ENCODE results near the gene RIMKLA. TPM values are rescaled to one million over a fixed set of nuclear protein-coding genes. Genes with fewer than 3 reads are reported as not detected.

Gene RIMKLA
- total RNA-seq, 4 donors from 2014 or later = 0.67 to 2.6 (median 2.2) TPM

DNA sequence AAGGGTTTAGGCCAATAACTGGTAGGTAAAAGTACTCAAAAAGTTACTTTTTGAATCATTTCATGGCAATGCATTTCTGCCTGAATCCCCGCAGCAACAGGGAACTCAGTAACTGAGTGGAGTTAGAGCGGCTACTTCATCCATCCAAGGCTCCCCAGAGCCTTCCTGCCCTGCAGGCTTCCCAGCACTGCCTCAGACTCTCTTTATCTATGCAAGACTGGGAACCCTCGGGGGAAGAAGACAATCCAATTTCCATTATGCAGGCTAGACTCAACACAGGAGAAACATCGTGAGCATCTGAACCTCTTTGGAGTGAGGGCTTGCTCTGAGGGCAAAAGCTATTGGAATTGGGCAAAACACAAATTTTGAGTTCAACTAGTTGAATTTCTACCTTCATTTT lies 52.1 kb downstream of the RIMKLA start:
- intact Hi-C loops (cut with DNase I) = no loop called here
- H3K9me3 ChIP-seq = no peaks in the 10 kb centered on the region
- no peak overlapping the region for H3K4me3 ChIP-seq (replicated peaks in 1 of 3)
- H3K27me3 ChIP-seq = no peaks in the 10 kb centered on the region
- H3K36me3 ChIP-seq = no peaks in the 10 kb centered on the region
- 86 to 87% methylated on average over 4 of the region's 4 CpGs for WGBS, 2 donors
- H3K4me1 ChIP-seq = no peaks in the 10 kb centered on the region
- no peak overlapping the region for H3K27ac ChIP-seq
- TF ChIP-seq POLR2A (IDR thresholded peaks at IDR 0.05) = no peak
- no peak for DNase-seq

GRCh38 chr1:42433369-42433768 lies 52.8 kb downstream of the RIMKLA start:
- Histone ChIP-seq H3K36me3 (no peaks in the 10 kb centered on the region), H3K27me3 (no peaks in the 10 kb centered on the region), H3K9me3 (no peaks in the 10 kb centered on the region), H3K4me3 (replicated peaks in 1 of 3) (no peak overlapping the region), H3K27ac (no peak overlapping the region), H3K4me1 (no peaks in the 10 kb centered on the region)
- DNase-seq = no peak
- intact Hi-C loops (cut with DNase I) = no loop called here
- WGBS, 2 donors = 82 to 86% methylated on average over 6 of the region's 6 CpGs
- TF ChIP-seq, protein P1, sequence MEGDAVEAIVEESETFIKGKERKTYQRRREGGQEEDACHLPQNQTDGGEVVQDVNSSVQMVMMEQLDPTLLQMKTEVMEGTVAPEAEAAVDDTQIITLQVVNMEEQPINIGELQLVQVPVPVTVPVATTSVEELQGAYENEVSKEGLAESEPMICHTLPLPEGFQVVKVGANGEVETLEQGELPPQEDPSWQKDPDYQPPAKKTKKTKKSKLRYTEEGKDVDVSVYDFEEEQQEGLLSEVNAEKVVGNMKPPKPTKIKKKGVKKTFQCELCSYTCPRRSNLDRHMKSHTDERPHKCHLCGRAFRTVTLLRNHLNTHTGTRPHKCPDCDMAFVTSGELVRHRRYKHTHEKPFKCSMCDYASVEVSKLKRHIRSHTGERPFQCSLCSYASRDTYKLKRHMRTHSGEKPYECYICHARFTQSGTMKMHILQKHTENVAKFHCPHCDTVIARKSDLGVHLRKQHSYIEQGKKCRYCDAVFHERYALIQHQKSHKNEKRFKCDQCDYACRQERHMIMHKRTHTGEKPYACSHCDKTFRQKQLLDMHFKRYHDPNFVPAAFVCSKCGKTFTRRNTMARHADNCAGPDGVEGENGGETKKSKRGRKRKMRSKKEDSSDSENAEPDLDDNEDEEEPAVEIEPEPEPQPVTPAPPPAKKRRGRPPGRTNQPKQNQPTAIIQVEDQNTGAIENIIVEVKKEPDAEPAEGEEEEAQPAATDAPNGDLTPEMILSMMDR (IDR thresholded peaks at IDR 0.05) = no peak
- TF ChIP-seq POLR2A (IDR thresholded peaks at IDR 0.05) = no peak

DNA sequence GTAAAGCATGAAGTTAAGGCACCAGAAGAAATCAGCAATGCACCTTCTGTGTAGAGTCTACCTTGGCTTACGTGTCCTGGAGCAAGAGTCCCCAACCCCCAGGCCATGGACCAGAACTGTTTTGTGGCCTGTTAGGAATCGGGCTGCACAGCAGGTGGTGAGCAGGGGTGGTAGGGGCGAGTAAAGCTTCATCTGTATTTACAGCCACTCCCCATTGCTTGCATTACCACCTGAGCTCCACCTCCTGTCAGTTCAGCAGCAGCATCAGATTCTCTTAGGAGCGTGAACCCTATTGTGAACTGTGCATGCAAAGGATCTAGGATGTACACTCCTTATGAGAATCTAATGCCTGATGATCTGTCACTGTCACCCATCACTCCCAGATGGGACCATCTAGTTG lies 53.7 kb downstream of the RIMKLA start:
- no peaks in the 10 kb centered on the region for H3K27me3 ChIP-seq
- H3K4me3 ChIP-seq (replicated peaks in 1 of 3) = no peak overlapping the region
- no peak for TF ChIP-seq POLR2A (IDR thresholded peaks at IDR 0.05)
- TF ChIP-seq, protein P1 (IDR thresholded peaks at IDR 0.05) = no peak
- 95 to 98% methylated on average over 3 to 4 of the region's 4 CpGs for WGBS, 2 donors
- no peaks in the 10 kb centered on the region for H3K9me3 ChIP-seq
- H3K4me1 ChIP-seq = no peaks in the 10 kb centered on the region
- no peak for DNase-seq
- H3K36me3 ChIP-seq = no peaks in the 10 kb centered on the region
- H3K27ac ChIP-seq = no peak overlapping the region
- intact Hi-C loops (cut with DNase I) = no loop called here

- WGBS, 2 donors = 78 to 79% methylated on average over 2 of the region's 2 CpGs
- DNase-seq = no peak
- H3K27ac ChIP-seq = no peak overlapping the region
- no peak for TF ChIP-seq POLR2A (IDR thresholded peaks at IDR 0.05)
- TF ChIP-seq, protein P1 (IDR thresholded peaks at IDR 0.05) = no peak
- H3K4me1 ChIP-seq = no peaks in the 10 kb centered on the region
- no peaks in the 10 kb centered on the region for H3K36me3 ChIP-seq
- H3K9me3 ChIP-seq = no peaks in the 10 kb centered on the region
- no peaks in the 10 kb centered on the region for H3K27me3 ChIP-seq
- intact Hi-C loops (cut with DNase I) = no loop called here
- H3K4me3 ChIP-seq (replicated peaks in 1 of 3) = no peak overlapping the region
Measured at GRCh38 chr1:42439940-42440339, 59.3 kb downstream of the RIMKLA start.

DNA sequence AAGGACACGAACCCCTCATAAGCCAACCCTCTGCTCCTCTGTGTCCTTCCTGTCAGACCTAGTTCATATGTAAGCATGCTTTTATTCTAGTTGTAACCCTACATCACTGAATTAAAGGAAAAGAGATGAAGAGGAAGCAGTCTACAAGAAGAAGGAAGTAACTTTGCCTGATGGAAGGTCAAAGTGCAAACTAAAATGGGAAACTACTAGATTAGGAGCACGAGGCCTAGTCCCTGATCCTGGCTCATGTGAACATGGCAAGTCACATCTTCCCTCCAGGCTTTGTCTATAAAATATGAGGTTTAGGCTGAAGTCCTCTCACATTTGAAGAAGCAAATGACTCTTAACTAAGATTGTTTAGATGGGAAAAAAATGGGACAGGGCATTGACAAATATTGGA lies 62.1 kb downstream of the RIMKLA start:
- TF ChIP-seq, protein P1 (IDR thresholded peaks at IDR 0.05) = no peak
- no peak for TF ChIP-seq POLR2A (IDR thresholded peaks at IDR 0.05)
- Histone ChIP-seq H3K4me3 (replicated peaks in 1 of 3) (no peak overlapping the region), H3K27ac (no peak overlapping the region), H3K4me1 (no peaks in the 10 kb centered on the region), H3K27me3 (no peaks in the 10 kb centered on the region), H3K36me3 (no peaks in the 10 kb centered on the region), H3K9me3 (no peaks in the 10 kb centered on the region)
- intact Hi-C loops (cut with DNase I) = no loop called here
- 48 to 49% methylated on average over 2 of the region's 2 CpGs for WGBS, 2 donors
- DNase-seq = no peak

DNA sequence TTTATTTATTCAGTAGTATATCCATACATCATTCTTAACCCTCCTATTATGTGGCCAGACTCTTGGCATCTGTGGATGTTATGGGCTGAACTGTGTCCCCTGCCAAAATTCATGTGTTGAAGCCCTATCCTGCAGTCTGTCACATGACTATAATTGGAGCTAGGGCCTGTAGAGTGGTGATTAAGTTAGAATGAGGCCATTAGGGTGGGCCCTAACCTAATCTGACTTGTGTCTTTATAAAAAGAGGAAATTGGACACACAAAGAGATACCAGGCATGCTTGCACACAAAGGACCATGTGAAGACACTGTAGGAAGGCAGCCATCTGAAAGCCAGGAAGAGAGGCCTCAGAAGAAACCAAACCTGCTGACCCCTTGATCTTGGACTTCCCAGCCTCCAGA lies 68.7 kb downstream of the RIMKLA start:
- Histone ChIP-seq H3K27me3 (no peaks in the 10 kb centered on the region), H3K36me3 (no peaks in the 10 kb centered on the region), H3K9me3 (no peaks in the 10 kb centered on the region), H3K4me1 (no peaks in the 10 kb centered on the region), H3K27ac (no peak overlapping the region), H3K4me3 (replicated peaks in 1 of 3) (no peak overlapping the region)
- intact Hi-C loops (cut with DNase I) = no loop called here
- TF ChIP-seq, protein P1 (IDR thresholded peaks at IDR 0.05) = no peak
- no peak for DNase-seq
